ENCODE results near the gene RSKR. TPM values are rescaled to one million over a fixed set of nuclear protein-coding genes. Genes with fewer than 3 reads are reported as not detected.

Gene RSKR
- total and polyA plus RNA-seq, 8 donors, result 2.2 to 6.9 (median 3.4) TPM

DNA sequence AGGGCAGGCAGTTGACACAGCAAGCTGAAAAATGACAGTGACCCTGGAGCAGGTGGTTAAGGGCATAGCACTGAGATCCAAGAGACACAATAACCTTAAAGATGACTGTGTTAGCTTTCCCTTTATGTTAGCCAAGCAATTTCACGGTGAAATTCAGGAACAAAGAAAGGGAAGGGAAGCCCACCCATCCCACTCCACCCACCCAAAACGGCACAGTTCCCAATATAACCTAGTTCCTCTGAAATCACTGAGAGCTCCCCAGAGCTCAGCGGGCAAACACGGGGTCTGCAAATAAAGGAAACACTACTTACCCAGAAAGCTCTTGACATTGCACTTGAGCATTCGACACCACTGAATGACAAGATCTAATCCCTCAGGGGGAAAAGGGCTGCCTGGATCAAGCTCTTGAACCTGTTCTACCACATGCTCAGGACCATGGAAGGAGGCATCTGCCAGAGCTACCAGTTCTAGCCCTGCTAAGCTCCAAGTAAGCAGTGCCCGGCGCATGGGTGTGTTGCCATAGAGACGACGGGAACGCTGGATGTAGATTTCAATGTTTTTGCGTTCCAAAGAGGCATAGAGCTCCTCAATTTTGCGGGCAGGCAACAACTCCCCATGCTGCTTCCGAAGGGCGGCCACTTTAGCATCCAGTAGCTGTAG, 20.4 kb upstream of the RSKR start:
- no peaks in the 10 kb centered on the region for H3K9me3 ChIP-seq
- H3K36me3 ChIP-seq, result peaks cover 7 to 83% (median 62%) of the 10 kb centered on the region in 3 donors
- H3K27me3 ChIP-seq, result no peaks in the 10 kb centered on the region
- DNase-seq, result no peak
- intact Hi-C loops (cut with DNase I), result no loop called here
- WGBS, 2 donors, result 84 to 89% methylated on average over 14 of the region's 14 CpGs
- no peak overlapping the region for H3K4me3 ChIP-seq
- no peak for FAIRE-seq
- no peaks in the 10 kb centered on the region for H3K4me1 ChIP-seq
- no peak overlapping the region for H3K27ac ChIP-seq
- TF ChIP-seq, protein P1, sequence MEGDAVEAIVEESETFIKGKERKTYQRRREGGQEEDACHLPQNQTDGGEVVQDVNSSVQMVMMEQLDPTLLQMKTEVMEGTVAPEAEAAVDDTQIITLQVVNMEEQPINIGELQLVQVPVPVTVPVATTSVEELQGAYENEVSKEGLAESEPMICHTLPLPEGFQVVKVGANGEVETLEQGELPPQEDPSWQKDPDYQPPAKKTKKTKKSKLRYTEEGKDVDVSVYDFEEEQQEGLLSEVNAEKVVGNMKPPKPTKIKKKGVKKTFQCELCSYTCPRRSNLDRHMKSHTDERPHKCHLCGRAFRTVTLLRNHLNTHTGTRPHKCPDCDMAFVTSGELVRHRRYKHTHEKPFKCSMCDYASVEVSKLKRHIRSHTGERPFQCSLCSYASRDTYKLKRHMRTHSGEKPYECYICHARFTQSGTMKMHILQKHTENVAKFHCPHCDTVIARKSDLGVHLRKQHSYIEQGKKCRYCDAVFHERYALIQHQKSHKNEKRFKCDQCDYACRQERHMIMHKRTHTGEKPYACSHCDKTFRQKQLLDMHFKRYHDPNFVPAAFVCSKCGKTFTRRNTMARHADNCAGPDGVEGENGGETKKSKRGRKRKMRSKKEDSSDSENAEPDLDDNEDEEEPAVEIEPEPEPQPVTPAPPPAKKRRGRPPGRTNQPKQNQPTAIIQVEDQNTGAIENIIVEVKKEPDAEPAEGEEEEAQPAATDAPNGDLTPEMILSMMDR (IDR thresholded peaks at IDR 0.05), result no peak
- no peak for ATAC-seq

GRCh38 chr17:28626818-28627217, 12.8 kb upstream of the RSKR start:
- no peak for FAIRE-seq
- Histone ChIP-seq H3K27ac (no peak overlapping the region), H3K36me3 (peaks cover 0 to 51% (median 13%) of the 10 kb centered on the region in 3 donors), H3K27me3 (no peaks in the 10 kb centered on the region), H3K4me3 (no peak overlapping the region), H3K4me1 (no peaks in the 10 kb centered on the region), H3K9me3 (no peaks in the 10 kb centered on the region)
- 88 to 95% methylated on average over 4 of the region's 4 CpGs for WGBS, 2 donors
- DNase-seq, result no peak
- no peak for ATAC-seq
- intact Hi-C loops (cut with DNase I), result no loop called here
- TF ChIP-seq, protein P1 (IDR thresholded peaks at IDR 0.05), result no peak

GRCh38 chr17:28624148-28624547, 10.2 kb upstream of the RSKR start:
- Histone ChIP-seq H3K9me3 (no peaks in the 10 kb centered on the region), H3K4me3 (no peak overlapping the region), H3K27ac (no peak overlapping the region), H3K36me3 (peaks cover 0 to 65% (median 20%) of the 10 kb centered on the region in 3 donors), H3K4me1 (no peaks in the 10 kb centered on the region), H3K27me3 (no peaks in the 10 kb centered on the region)
- FAIRE-seq, result no peak
- TF ChIP-seq, protein P1 (IDR thresholded peaks at IDR 0.05), result no peak
- intact Hi-C loops (cut with DNase I), result no loop called here
- WGBS, 2 donors, result 87 to 96% methylated on average over 2 of the region's 2 CpGs
- ATAC-seq, result no peak
- DNase-seq, result no peak

GRCh38 chr17:28623696-28624095, 9.7 kb upstream of the RSKR start:
- DNase-seq (no peak), FAIRE-seq (no peak), ATAC-seq (no peak)
- intact Hi-C loops (cut with DNase I), result no loop called here
- H3K9me3 ChIP-seq, result no peaks in the 10 kb centered on the region
- no peak overlapping the region for H3K27ac ChIP-seq
- H3K4me1 ChIP-seq, result no peaks in the 10 kb centered on the region
- H3K4me3 ChIP-seq, result no peak overlapping the region
- peaks cover 0 to 68% (median 24%) of the 10 kb centered on the region in 3 donors for H3K36me3 ChIP-seq
- TF ChIP-seq, protein P1 (IDR thresholded peaks at IDR 0.05), result no peak
- no peaks in the 10 kb centered on the region for H3K27me3 ChIP-seq
- WGBS, 2 donors, result 85 to 87% methylated on average over 4 of the region's 4 CpGs

- DNase-seq, result no peak
- peaks cover 0 to 72% (median 38%) of the 10 kb centered on the region in 3 donors for H3K36me3 ChIP-seq
- no peak for ATAC-seq
- no peak overlapping the region for H3K27ac ChIP-seq
- no peaks in the 10 kb centered on the region for H3K27me3 ChIP-seq
- WGBS, 2 donors, result 69 to 74% methylated on average over 3 of the region's 3 CpGs
- no peak for FAIRE-seq
- no peaks in the 10 kb centered on the region for H3K4me1 ChIP-seq
- TF ChIP-seq, protein P1 (IDR thresholded peaks at IDR 0.05), result no peak
- no peaks in the 10 kb centered on the region for H3K9me3 ChIP-seq
- no peak overlapping the region for H3K4me3 ChIP-seq
- intact Hi-C loops (cut with DNase I), result no loop called here
Observed at GRCh38 chr17:28622186-28622585, 8.2 kb upstream of the RSKR start.
